ENCODE results near the gene RBMS1. TPM values are rescaled to one million over a fixed set of nuclear protein-coding genes. Genes with fewer than 3 reads are reported as not detected.

RBMS1 gene
- total and polyA plus RNA-seq, 4 donors = 49.5 to 215 (median 76.3) TPM

- no peaks in the 10 kb centered on the region for H3K9me3 ChIP-seq (ENCODE audit: control insufficient read depth in 4 of 4, insufficient read depth in 3 of 4, low read length in 3 of 4)
- ATAC-seq (ENCODE audit: insufficient read depth, low FRiP score) (no peak), DNase-seq (no peak)
- no peak overlapping the region for H3K9ac ChIP-seq (ENCODE audit: insufficient read depth in 1 of 2, low read length in 2 of 2)
- 43 to 51% methylated on average over 2 of the region's 2 CpGs for WGBS, 2 donors
- TF ChIP-seq CTCF (IDR thresholded peaks at IDR 0.05; ENCODE audit: control extremely low read depth, extremely low read depth) = no peak
- no peak overlapping the region for H3K4me3 ChIP-seq
- no peaks in the 10 kb centered on the region for H3K27me3 ChIP-seq (ENCODE audit: control insufficient read depth in 3 of 3, insufficient read depth in 3 of 3, low read length in 2 of 3)
- peaks cover 2 to 50% (median 15%) of the 10 kb centered on the region in 5 donors for H3K4me1 ChIP-seq (ENCODE audit: control insufficient read depth in 5 of 5, insufficient read depth in 5 of 5, low read length in 5 of 5)
- peak overlapping the region in 1 of 2 donors; percentile 45 for H3K27ac ChIP-seq (ENCODE audit: low read depth in 1 of 2, low read length in 1 of 2)
- H3K36me3 ChIP-seq (ENCODE audit: control insufficient read depth in 4 of 4, insufficient read depth in 4 of 4, low read length in 4 of 4) = no peaks in the 10 kb centered on the region
Measured at GRCh38 chr2:160325418-160325817, 168.2 kb downstream of the RBMS1 start.

GRCh38 chr2:160324917-160325316, 168.7 kb downstream of the RBMS1 start:
- H3K9ac ChIP-seq (ENCODE audit: insufficient read depth in 1 of 2, low read length in 2 of 2) = no peak overlapping the region
- H3K27ac ChIP-seq (ENCODE audit: low read depth in 1 of 2, low read length in 1 of 2) = no peak overlapping the region
- WGBS, 2 donors = 76% methylated on average over 3 of the region's 3 CpGs
- DNase-seq = no peak
- no peak for ATAC-seq (ENCODE audit: insufficient read depth, low FRiP score)
- no peak overlapping the region for H3K4me3 ChIP-seq
- no peaks in the 10 kb centered on the region for H3K9me3 ChIP-seq (ENCODE audit: control insufficient read depth in 4 of 4, insufficient read depth in 3 of 4, low read length in 3 of 4)
- peaks cover 2 to 47% (median 15%) of the 10 kb centered on the region in 5 donors for H3K4me1 ChIP-seq (ENCODE audit: control insufficient read depth in 5 of 5, insufficient read depth in 5 of 5, low read length in 5 of 5)
- no peak for TF ChIP-seq CTCF (IDR thresholded peaks at IDR 0.05; ENCODE audit: control extremely low read depth, extremely low read depth)
- no peaks in the 10 kb centered on the region for H3K27me3 ChIP-seq (ENCODE audit: control insufficient read depth in 3 of 3, insufficient read depth in 3 of 3, low read length in 2 of 3)
- no peaks in the 10 kb centered on the region for H3K36me3 ChIP-seq (ENCODE audit: control insufficient read depth in 4 of 4, insufficient read depth in 4 of 4, low read length in 4 of 4)

- Histone ChIP-seq H3K9ac (ENCODE audit: insufficient read depth in 1 of 2, low read length in 2 of 2) (no peak overlapping the region), H3K27ac (ENCODE audit: low read depth in 1 of 2, low read length in 1 of 2) (peak overlapping the region in 1 of 2 donors; percentile 33), H3K36me3 (ENCODE audit: control insufficient read depth in 4 of 4, insufficient read depth in 4 of 4, low read length in 4 of 4) (no peaks in the 10 kb centered on the region), H3K4me1 (ENCODE audit: control insufficient read depth in 5 of 5, insufficient read depth in 5 of 5, low read length in 5 of 5) (peaks cover 2 to 46% (median 10%) of the 10 kb centered on the region in 5 donors), H3K9me3 (ENCODE audit: control insufficient read depth in 4 of 4, insufficient read depth in 3 of 4, low read length in 3 of 4) (no peaks in the 10 kb centered on the region), H3K4me3 (no peak overlapping the region), H3K27me3 (ENCODE audit: control insufficient read depth in 3 of 3, insufficient read depth in 3 of 3, low read length in 2 of 3) (no peaks in the 10 kb centered on the region)
- DNase-seq = peak; percentile 73 to 76 (median 75)
- no peak for ATAC-seq (ENCODE audit: insufficient read depth, low FRiP score)
- 53 to 60% methylated on average over 12 of the region's 12 CpGs for WGBS, 2 donors
- TF ChIP-seq CTCF (IDR thresholded peaks at IDR 0.05; ENCODE audit: control extremely low read depth, extremely low read depth) = peak; percentile 46
Measured at GRCh38 chr2:160324161-160324800, 169.3 kb downstream of the RBMS1 start.

GRCh38 chr2:160322320-160322719, 171.3 kb downstream of the RBMS1 start:
- no peak for DNase-seq
- ATAC-seq (ENCODE audit: insufficient read depth, low FRiP score) = no peak
- 65 to 69% methylated on average over 3 of the region's 3 CpGs for WGBS, 2 donors
- H3K9ac ChIP-seq (ENCODE audit: insufficient read depth in 1 of 2, low read length in 2 of 2) = no peak overlapping the region
- no peak overlapping the region for H3K27ac ChIP-seq (ENCODE audit: low read depth in 1 of 2, low read length in 1 of 2)
- no peaks in the 10 kb centered on the region for H3K27me3 ChIP-seq (ENCODE audit: control insufficient read depth in 3 of 3, insufficient read depth in 3 of 3, low read length in 2 of 3)
- H3K9me3 ChIP-seq (ENCODE audit: control insufficient read depth in 4 of 4, insufficient read depth in 3 of 4, low read length in 3 of 4) = no peaks in the 10 kb centered on the region
- H3K4me1 ChIP-seq (ENCODE audit: control insufficient read depth in 5 of 5, insufficient read depth in 5 of 5, low read length in 5 of 5) = peaks cover 2 to 39% (median 9%) of the 10 kb centered on the region in 5 donors
- no peak overlapping the region for H3K4me3 ChIP-seq
- no peaks in the 10 kb centered on the region for H3K36me3 ChIP-seq (ENCODE audit: control insufficient read depth in 4 of 4, insufficient read depth in 4 of 4, low read length in 4 of 4)
- no peak for TF ChIP-seq CTCF (IDR thresholded peaks at IDR 0.05; ENCODE audit: control extremely low read depth, extremely low read depth)

Measured in lung (tissue), 12 donors.